ENCODE results near the gene ANKRD33B.

GRCh38 chr5:10538789-10539686, 24.8 kb upstream of the ANKRD33B start:
- TF ChIP-seq EZH2phosphoT487 (IDR thresholded peaks at IDR 0.05; ENCODE audit: low read depth, severe bottlenecking, unreplicated experiment) (no peak), EZH2 (IDR thresholded peaks at IDR 0.05; ENCODE audit: borderline replicate concordance) (no peak), CTCF (IDR thresholded peaks at IDR 0.05; ENCODE audit: poor library complexity) (no peak)
